GM12878 (cell line): ENCODE results near the gene LAMC3. TPM values are rescaled to one million over a fixed set of nuclear protein-coding genes. Genes with fewer than 3 reads are reported as not detected.

Experiments
- ATAC-seq: fragments of 200-7000 bp; cut with Tn5 transposase; 3 replicates; pipeline ENCODE4 v1.9.1; 2020; ENCODE audit warnings: mild to moderate bottlenecking, moderate library complexity
- BruUV-seq: library from RNA; stranded (reverse); fragments of 400-500 nt; replicated peaks from 2 replicates; lab custom pipeline; 2021; lab: Mats Ljungman, UMichigan
- CTCF ChIA-PET: fragments of 300-600 bp; sonication (Branson Sonifier 250); formaldehyde crosslinking; extraction: SDS; loops from one replicate; lab custom pipeline; 2021; ENCODE audit warnings: inconsistent platforms; lab: Yijun Ruan, JAX
- POLR2A ChIA-PET: fragments of 350-600 bp; formaldehyde crosslinking; extraction: SDS; loops from one replicate; lab custom pipeline; 2021; ENCODE audit warnings: inconsistent platforms; lab: Charles Lee
- RAD21 ChIA-PET: fragments of 300-600 bp; sonication (Branson Sonifier 250); formaldehyde crosslinking; loops from one replicate; lab custom pipeline; 2023; ENCODE audit warnings: antibody characterized with exemption; ENCODE audit not compliant: unreplicated experiment; lab: Charles Lee
- SMC1A ChIA-PET: fragments of 300-600 bp; sonication (Branson Sonifier 250); formaldehyde crosslinking; loops from one replicate; lab custom pipeline; 2023; ENCODE audit not compliant: unreplicated experiment, uncharacterized antibody; lab: Charles Lee
- DNase-seq: peaks from one replicate; pipeline ENCODE4 v3.0.0-alpha.2; 2011; ENCODE audit warnings: low read depth, low spot score
- FAIRE-seq: peaks from 3 replicates; lab custom pipeline; 2011; peaks lifted over from hg19 to GRCh38; lab: Jason Lieb, UNC
- H2AFZ ChIP-seq: 2 replicates; pipeline ENCODE4 v1.6.0; 2011; ENCODE audit warnings: low read depth, low read length, control low read depth; ENCODE audit not compliant: control insufficient read depth
- H3K27ac ChIP-seq: 2 replicates; pipeline ENCODE4 v1.5.1; 2011; ENCODE audit warnings: control low read depth; ENCODE audit not compliant: control insufficient read depth, insufficient read depth
- H3K27me3 ChIP-seq, 2 experiments: replicated peaks in 1 of 2; 2 replicates each; pipeline versions ENCODE4 v1.6.0 to v1.6.1; 2011; ENCODE audit warnings: low read length in 1 of 2; ENCODE audit not compliant: control insufficient read depth in 2 of 2, insufficient read depth in 2 of 2
- H3K36me3 ChIP-seq, 2 experiments: 2 replicates each; pipeline ENCODE4 v1.5.1; 2011; ENCODE audit warnings: low read length in 1 of 2; ENCODE audit not compliant: control insufficient read depth in 2 of 2, insufficient read depth in 2 of 2
- H3K4me1 ChIP-seq: 2 replicates; pipeline ENCODE4 v1.6.1; 2011; ENCODE audit warnings: mild to moderate bottlenecking, low read length, moderate library complexity, mixed read lengths; ENCODE audit not compliant: control insufficient read depth, insufficient read depth
- H3K4me2 ChIP-seq: 2 replicates; pipeline ENCODE4 v1.6.0; 2011; ENCODE audit warnings: control low read depth; ENCODE audit not compliant: control insufficient read depth, insufficient read depth
- H3K4me3 ChIP-seq: fragments of 200-600 bp; sonication (generic); 2 replicates; pipeline ENCODE4 v1.5.1; 2016
- H3K79me2 ChIP-seq: 2 replicates; pipeline ENCODE4 v1.6.0; 2011; ENCODE audit warnings: low read length; ENCODE audit not compliant: control insufficient read depth, insufficient read depth
- H3K9ac ChIP-seq: 2 replicates; pipeline ENCODE4 v1.8.0; 2011; ENCODE audit warnings: low read length, control low read depth, mixed read lengths; ENCODE audit not compliant: control insufficient read depth, insufficient read depth
- H3K9me3 ChIP-seq: replicated peaks from 3 replicates; pipeline ENCODE4 v1.5.1; 2011; ENCODE audit warnings: mild to moderate bottlenecking, low read length; ENCODE audit not compliant: control insufficient read depth, insufficient read depth
- H4K20me1 ChIP-seq: 2 replicates; pipeline ENCODE4 v1.6.0; 2011; ENCODE audit not compliant: control insufficient read depth, insufficient read depth
- CTCF ChIP-seq, 3 experiments: IDR thresholded peaks in 2 of 3; conservative IDR thresholded peaks in 1 of 3; 2 replicates each; pipeline ENCODE4 v1.5.1; 2011; ENCODE audit warnings: low read depth in 3 of 3, low read length in 3 of 3, mild to moderate bottlenecking in 3 of 3, control low read depth in 2 of 3, moderate library complexity in 2 of 3, inconsistent platforms in 1 of 3, mixed read lengths in 1 of 3; ENCODE audit not compliant: control insufficient read depth in 2 of 3, insufficient read depth in 1 of 3; ENCODE audit errors: extremely low read depth in 1 of 3
- TCF12 ChIP-seq: IDR thresholded peaks from 2 replicates; pipeline ENCODE4 v1.6.1; 2011; ENCODE audit warnings: low read depth, mild to moderate bottlenecking, low read length
- ZNF24 ChIP-seq: fragments of 450-650 bp; IDR thresholded peaks from 2 replicates; pipeline ENCODE4 v1.6.1; 2017; ENCODE audit warnings: antibody characterized with exemption, mild to moderate bottlenecking
- WGBS: methylation state at CpG from one replicate; pipeline ENCODE4 v1.1.6; 2016; ENCODE audit warnings: low lambda C conversion rate; ENCODE audit not compliant: insufficient replicate concordance, insufficient coverage; ENCODE audit errors: missing lambda C conversion rate; 5-methylcytosine and 5-hydroxymethylcytosine counted together
- in situ Hi-C: fragments of 300-500 bp; cut with MboI; formaldehyde crosslinking; loops from 9 replicates; pipeline ENCODE4 v1.14.3; 2018; ENCODE audit warnings: mixed read lengths
- intact Hi-C: fragments of 100-400 bp; cut with micrococcal nuclease; formaldehyde crosslinking; loops from one replicate; pipeline ENCODE4 v1.14.2; 2022; ENCODE audit not compliant: unreplicated experiment
- polyA plus RNA-seq, 11 experiments: library from polyadenylated mRNA; depleted of rRNA in 4 of 11; unstranded in 6 of 11; stranded (reverse) in 5 of 11; fragments of >200 nt; fragmentation: Nextera tagmentation in 4 of 11; fragmentation: Illumina TruSeq in 1 of 11; extraction: Ambion mirVana in 4 of 11; extraction: Trizol in 1 of 11; gene quantifications; 1 replicate in 1 of 11; 2 replicates in 10 of 11; pipeline versions ENCODE4 v1.2.1 to v1.2.3, GENCODE V29; 2011 to 2016; ENCODE audit warnings: inconsistent platforms in 2 of 11, missing spikeins in 2 of 11, low read depth in 1 of 11
- total RNA-seq, 4 experiments: library from RNA; depleted of rRNA in 3 of 4; stranded (reverse); fragments of >200 nt in 3 of 4; fragmentation: Illumina TruSeq in 1 of 4; extraction: Trizol in 1 of 4; gene quantifications; 2 replicates each; pipeline versions ENCODE4 v1.2.1 to v1.2.3, GENCODE V29; 2013 to 2021

The LAMC3 gene
- total and polyA plus RNA-seq, 10 of the 15 experiments (the other 5 are each of a cell fraction or from before 2014, with no cell fraction given): under 0.01 to 0.08 TPM; not detected in 8

DNA sequence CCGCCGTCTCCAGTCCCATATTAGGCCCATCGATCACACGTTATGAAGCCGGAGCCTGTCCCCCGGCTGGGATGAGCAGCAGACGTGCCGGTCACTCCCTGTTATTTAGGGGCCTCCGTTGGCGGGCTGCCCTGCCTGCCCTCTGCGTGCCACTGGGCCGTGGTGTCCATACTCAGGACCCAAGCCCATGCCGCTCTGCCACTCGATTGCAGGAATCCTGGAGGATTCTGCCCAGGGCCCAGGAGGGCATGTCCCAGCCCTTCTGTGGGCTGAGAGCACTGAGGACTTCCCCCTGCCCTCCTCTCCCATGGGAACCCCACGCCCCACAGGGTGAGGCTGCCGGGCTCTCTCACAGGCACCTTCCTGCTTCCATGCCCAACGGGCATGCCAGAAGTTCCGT lies 19.6 kb upstream of the LAMC3 start (continued):
- TF ChIP-seq TCF12 (no peak), CTCF (IDR thresholded peaks at IDR 0.05 in 2 of 3, conservative IDR thresholded peaks at IDR 0.05 in 1 of 3; ENCODE audit: control insufficient read depth in 2 of 3, extremely low read depth in 1 of 3, insufficient read depth in 1 of 3, low read depth in 3 of 3, low read length in 3 of 3) (no peak)

DNA sequence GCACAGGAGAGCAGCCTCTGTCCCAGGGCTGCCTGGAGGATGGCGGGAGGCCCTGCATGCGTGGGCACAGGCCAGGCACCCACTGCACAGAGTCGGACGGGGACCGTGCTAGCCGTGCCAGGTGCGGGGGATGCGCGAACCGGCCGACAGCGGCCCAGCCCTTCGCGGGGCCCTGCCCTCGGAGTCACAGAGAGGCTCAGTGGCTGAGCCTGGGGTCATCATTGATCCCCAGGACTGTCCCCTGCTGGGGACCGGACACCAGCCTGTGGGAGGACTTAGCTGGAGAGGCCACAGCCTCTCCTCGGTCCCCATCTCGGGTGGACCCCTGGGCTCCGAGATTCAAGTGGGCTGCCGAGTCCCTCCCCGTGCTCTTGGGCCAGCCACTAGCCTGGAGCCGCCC lies 19.1 kb upstream of the LAMC3 start:
- ATAC-seq: no peak
- Histone ChIP-seq H4K20me1 (no peaks in the 10 kb centered on the region), H2AFZ (no peak overlapping the region), H3K79me2 (no peaks in the 10 kb centered on the region), H3K9ac (no peak overlapping the region), H3K27ac (no peak overlapping the region), H3K4me1 (no peaks in the 10 kb centered on the region), H3K4me2 (no peak overlapping the region), H3K4me3 (no peak overlapping the region), H3K9me3 (no peaks in the 10 kb centered on the region)
- ChIA-PET RAD21 (no interaction called here), SMC1A (no interaction called here), CTCF (no interaction called here), POLR2A (no interaction called here)
- DNase-seq: no peak
- in situ Hi-C loops: no loop called here
- 41% methylated on average over 17 of the region's 22 CpGs for WGBS
- no peak for TF ChIP-seq ZNF24
- TF ChIP-seq, all 136 proteins: peak for 0
- Histone ChIP-seq H3K27me3 (no peaks in the 10 kb centered on the region; a peak in 1 of 4 replicates), H3K36me3 (no peaks in the 10 kb centered on the region)
- no peak for FAIRE-seq
- BruUV-seq: no TSS peak
- intact Hi-C loops: no loop called here
